ENCODE data around the gene GEMIN5. TPM values are rescaled to one million over a fixed set of nuclear protein-coding genes. Genes with fewer than 3 reads are reported as not detected.
A peak's percentile ranks its signal among the peaks of the same experiment; 100 is the strongest.

GEMIN5 gene
- total RNA-seq, 1 donor from 2014 or later, result 16.3 TPM

DNA sequence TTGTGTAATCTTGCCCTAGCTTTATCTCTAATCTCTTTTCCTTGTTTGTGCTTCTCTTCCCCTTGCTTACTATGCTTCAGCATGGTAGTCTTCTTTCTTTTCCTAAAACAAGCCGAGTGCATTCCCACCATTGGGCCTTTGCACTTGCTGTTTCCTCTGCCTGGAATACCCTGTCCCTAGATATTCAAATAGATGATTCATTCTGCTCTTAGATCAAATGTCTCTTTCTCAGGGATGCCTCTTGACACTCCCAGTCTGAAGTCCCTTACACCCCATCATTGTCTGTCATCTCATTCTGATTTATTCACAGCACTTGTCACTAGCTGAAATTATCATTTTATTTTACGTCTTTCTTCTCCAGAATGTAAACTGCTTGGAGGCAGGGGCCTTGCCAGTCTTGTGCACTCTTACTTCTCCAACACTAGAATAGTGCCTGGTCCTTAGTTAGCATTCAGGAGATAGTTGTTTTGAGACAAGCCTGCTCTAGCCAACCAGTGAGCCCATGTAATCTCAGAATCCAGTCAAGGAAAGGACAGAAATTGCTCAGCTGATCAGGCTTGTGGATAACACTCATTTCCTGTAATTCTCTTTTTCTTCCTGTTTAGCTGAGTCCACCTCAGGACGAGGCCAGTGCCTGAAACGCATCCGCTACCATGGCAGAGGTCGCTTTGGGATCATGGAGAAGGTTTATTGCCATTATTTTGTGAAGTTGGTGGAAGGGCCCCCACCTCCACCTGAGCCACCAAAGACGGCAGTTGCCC lies 28.2 kb upstream of the GEMIN5 start:
- H3K4me3 ChIP-seq (ENCODE audit: low read depth, low read length), result no peak overlapping the region
- no peaks in the 10 kb centered on the region for H3K36me3 ChIP-seq (ENCODE audit: control insufficient read depth, insufficient read depth, low read length)
- no peaks in the 10 kb centered on the region for H3K27me3 ChIP-seq (ENCODE audit: control insufficient read depth, insufficient read depth, low read length)
- TF ChIP-seq, protein P1, sequence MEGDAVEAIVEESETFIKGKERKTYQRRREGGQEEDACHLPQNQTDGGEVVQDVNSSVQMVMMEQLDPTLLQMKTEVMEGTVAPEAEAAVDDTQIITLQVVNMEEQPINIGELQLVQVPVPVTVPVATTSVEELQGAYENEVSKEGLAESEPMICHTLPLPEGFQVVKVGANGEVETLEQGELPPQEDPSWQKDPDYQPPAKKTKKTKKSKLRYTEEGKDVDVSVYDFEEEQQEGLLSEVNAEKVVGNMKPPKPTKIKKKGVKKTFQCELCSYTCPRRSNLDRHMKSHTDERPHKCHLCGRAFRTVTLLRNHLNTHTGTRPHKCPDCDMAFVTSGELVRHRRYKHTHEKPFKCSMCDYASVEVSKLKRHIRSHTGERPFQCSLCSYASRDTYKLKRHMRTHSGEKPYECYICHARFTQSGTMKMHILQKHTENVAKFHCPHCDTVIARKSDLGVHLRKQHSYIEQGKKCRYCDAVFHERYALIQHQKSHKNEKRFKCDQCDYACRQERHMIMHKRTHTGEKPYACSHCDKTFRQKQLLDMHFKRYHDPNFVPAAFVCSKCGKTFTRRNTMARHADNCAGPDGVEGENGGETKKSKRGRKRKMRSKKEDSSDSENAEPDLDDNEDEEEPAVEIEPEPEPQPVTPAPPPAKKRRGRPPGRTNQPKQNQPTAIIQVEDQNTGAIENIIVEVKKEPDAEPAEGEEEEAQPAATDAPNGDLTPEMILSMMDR (IDR thresholded peaks at IDR 0.05; ENCODE audit: insufficient read depth, low read length, poor library complexity, severe bottlenecking), result no peak
- no peak for DNase-seq (ENCODE audit: low read depth)

DNA sequence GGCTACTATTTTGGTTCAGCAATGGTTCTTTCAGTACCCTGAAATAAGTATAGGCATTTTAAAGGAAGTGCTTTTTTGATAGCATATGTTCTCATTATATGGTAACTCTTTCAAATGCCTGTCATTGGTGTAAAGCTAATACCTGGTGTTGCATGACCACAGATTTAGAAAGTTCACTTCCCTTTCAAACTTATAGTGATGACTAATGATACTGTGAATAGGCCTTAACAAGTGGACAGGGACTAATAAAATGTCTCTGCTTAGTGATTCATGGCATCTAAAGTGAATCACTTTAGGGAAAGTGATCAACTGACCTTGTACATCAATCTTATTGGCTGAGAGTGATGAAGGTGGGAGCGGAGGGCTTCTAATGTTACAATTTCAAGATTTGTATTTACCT lies 24.5 kb upstream of the GEMIN5 start:
- Histone ChIP-seq H3K4me3 (ENCODE audit: low read depth, low read length) (no peak overlapping the region), H3K27me3 (ENCODE audit: control insufficient read depth, insufficient read depth, low read length) (no peaks in the 10 kb centered on the region), H3K36me3 (ENCODE audit: control insufficient read depth, insufficient read depth, low read length) (no peaks in the 10 kb centered on the region)
- DNase-seq (ENCODE audit: low read depth), result peak; percentile 61
- TF ChIP-seq, protein P1 (IDR thresholded peaks at IDR 0.05; ENCODE audit: insufficient read depth, low read length, poor library complexity, severe bottlenecking), result no peak

DNA sequence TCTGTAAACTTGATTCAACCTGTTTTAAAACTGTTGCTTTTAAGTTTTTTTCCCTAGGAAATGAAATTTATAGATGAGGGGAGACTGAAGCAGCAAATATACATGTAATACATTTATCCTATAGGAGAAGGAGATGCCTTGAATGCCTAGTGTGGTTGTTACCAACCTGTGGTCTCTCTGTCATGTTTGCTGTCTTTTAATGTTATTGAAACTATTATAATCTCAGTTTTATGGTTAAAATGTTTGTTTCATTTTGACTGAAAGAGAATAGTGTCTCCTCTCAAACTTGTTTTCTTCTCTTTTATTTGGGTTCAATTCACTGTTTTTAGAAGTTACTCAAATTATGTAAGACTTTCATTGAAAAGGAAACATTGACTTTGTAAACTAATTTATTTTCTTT lies 18.7 kb upstream of the GEMIN5 start:
- Histone ChIP-seq H3K27me3 (ENCODE audit: control insufficient read depth, insufficient read depth, low read length) (no peaks in the 10 kb centered on the region), H3K4me3 (ENCODE audit: low read depth, low read length) (no peak overlapping the region), H3K36me3 (ENCODE audit: control insufficient read depth, insufficient read depth, low read length) (no peaks in the 10 kb centered on the region)
- no peak for DNase-seq (ENCODE audit: low read depth)
- TF ChIP-seq, protein P1 (IDR thresholded peaks at IDR 0.05; ENCODE audit: insufficient read depth, low read length, poor library complexity, severe bottlenecking), result no peak

DNA sequence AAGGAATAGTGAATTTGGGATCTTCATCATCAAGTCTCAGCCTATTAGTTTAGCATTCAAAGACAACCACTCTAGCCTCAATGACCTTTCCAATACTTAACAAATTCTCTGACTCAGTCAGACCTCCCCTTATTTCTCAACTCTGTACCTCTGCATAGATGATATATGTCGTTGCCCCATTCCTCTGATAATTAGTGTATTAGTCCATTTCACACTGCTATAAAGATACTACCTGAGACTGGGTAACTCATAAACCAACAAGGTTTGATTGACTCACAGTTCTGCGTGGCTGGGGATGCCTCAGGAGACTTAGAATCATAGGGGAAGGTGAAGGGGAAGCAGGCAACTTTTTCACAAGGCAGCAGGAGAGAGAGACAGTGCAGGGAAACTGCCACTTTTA lies 11.8 kb upstream of the GEMIN5 start:
- no peaks in the 10 kb centered on the region for H3K27me3 ChIP-seq (ENCODE audit: control insufficient read depth, insufficient read depth, low read length)
- DNase-seq (ENCODE audit: low read depth), result no peak
- H3K4me3 ChIP-seq (ENCODE audit: low read depth, low read length), result no peak overlapping the region
- TF ChIP-seq, protein P1 (IDR thresholded peaks at IDR 0.05; ENCODE audit: insufficient read depth, low read length, poor library complexity, severe bottlenecking), result no peak
- peaks cover 1% of the 10 kb centered on the region for H3K36me3 ChIP-seq (ENCODE audit: control insufficient read depth, insufficient read depth, low read length)

DNA sequence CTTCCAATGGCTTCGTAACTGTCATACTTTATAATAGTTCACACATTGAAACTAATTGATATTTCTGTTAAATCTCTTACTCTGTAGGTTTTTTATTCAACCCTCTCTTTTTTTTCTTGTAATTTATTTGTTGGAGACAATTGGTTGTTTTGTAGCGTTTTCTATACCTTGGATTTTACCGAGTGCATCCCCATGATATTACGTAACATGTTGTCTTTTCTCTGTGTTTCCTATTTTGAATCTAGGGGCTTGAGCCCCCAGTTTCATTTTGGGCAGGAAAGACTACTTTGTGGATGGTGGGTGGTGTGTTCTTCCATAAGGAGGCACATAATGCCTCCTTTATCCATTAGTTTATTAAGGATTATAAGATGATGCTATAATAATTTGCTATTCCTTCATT lies 10.3 kb upstream of the GEMIN5 start:
- Histone ChIP-seq H3K36me3 (ENCODE audit: control insufficient read depth, insufficient read depth, low read length) (peaks cover 1% of the 10 kb centered on the region), H3K27me3 (ENCODE audit: control insufficient read depth, insufficient read depth, low read length) (no peaks in the 10 kb centered on the region), H3K4me3 (ENCODE audit: low read depth, low read length) (no peak overlapping the region)
- DNase-seq (ENCODE audit: low read depth), result no peak
- TF ChIP-seq, protein P1 (IDR thresholded peaks at IDR 0.05; ENCODE audit: insufficient read depth, low read length, poor library complexity, severe bottlenecking), result no peak

DNA sequence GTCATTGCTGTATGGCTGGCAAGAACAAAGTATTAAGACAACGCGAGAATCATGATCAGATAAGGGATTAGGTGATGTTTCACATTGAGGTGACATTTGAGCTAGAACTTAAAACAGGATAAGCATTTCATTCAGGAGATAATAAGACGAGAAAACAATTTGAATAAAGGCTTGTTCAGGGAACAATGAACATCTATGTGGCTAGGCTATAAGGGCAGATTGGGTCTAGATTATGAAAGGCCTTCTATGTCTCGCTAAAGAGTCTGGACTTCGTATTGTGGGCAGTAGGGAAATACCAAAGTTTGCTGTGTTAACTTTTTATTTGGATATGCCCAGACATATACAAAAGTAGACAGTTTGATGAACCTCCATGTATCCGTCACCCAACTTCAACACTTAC lies 9.8 kb upstream of the GEMIN5 start:
- Histone ChIP-seq H3K36me3 (ENCODE audit: control insufficient read depth, insufficient read depth, low read length) (peaks cover 1% of the 10 kb centered on the region), H3K27me3 (ENCODE audit: control insufficient read depth, insufficient read depth, low read length) (no peaks in the 10 kb centered on the region), H3K4me3 (ENCODE audit: low read depth, low read length) (no peak overlapping the region)
- DNase-seq (ENCODE audit: low read depth), result no peak
- TF ChIP-seq, protein P1 (IDR thresholded peaks at IDR 0.05; ENCODE audit: insufficient read depth, low read length, poor library complexity, severe bottlenecking), result no peak

Data from kidney epithelial cell (primary cell).